HG03354 (cell line): Measurements from ENCODE around the gene KRTAP4-16.
"Not testable (repeated sequence)": the region's sequence is repeated elsewhere in the genome, so short reads cannot be mapped to it uniquely, and the experiment has no call there.

Experiments
- ATAC-seq: cut with Tn5 transposase; IDR thresholded peaks from one replicate; pipeline ENCODE4 v1.9.1; 2021; ENCODE audit warnings: mild to moderate bottlenecking; ENCODE audit not compliant: unreplicated experiment, poor library complexity, severe bottlenecking

Gene KRTAP4-16

DNA sequence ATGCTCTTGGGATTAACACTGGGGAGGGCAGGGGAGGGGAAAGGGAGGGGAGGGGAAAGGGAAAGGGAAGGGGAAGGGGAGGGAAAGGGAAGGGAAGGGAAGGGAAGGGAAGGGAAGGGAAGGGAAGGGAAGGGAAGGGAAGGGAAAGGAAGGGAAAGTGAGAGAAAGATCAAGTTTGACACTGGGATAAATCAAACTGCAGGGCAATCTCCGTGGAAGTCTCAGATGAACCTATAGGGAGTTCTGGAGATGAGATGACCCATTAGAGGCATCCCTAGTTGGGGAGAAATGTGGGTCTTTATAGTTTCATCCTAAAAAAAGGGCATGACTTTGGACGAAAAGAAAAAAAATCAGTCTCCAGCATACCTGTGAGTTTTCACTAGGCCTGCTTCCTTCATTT, 19.7 kb upstream of the KRTAP4-16 start:
- ATAC-seq = no peak

DNA sequence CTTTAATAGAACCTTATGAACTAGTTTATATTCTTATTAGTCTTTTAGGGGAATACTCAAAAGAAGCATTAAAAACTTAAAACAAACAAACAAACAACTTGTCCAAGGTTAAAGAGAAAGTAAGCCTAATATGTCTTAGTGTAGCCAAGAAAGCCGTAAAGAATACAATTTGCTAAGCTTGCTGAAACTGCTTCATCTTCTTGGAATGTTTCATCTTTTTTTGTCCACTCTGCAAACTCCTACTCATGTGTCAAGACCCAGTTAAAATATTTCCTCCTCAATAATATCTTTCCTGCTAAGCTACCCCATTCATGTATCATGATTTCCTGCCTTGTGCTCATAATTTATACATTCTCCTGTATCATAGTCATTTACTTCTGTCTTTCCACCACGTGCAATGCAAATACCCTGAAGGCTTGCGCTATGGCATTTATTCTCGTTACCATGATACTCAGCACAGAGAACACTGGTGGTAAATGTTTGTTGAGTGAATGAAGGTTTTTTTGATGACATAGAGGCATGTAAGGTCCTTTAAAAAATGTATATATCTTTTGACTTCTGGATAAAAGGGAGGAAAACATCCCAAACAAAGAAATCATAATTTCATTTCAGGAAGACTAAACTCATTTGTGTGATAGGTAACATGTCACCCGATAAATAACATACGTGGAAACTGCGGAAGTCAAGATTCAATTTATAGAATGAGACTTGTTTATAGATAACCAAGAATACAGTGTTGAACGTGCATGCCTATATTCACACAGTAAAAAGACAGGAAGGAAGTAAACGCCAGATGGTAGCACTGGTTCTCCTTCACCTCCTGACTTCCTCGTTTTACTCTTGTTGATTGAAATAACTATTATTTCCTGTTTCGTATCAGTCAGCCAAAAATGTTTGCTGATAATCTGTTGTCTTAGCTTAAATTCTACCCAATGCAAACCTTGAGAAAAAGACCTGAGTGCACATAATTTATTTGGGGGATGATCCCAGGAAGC, 18.0 kb upstream of the KRTAP4-16 start:
- ATAC-seq = not testable (repeated sequence)

DNA sequence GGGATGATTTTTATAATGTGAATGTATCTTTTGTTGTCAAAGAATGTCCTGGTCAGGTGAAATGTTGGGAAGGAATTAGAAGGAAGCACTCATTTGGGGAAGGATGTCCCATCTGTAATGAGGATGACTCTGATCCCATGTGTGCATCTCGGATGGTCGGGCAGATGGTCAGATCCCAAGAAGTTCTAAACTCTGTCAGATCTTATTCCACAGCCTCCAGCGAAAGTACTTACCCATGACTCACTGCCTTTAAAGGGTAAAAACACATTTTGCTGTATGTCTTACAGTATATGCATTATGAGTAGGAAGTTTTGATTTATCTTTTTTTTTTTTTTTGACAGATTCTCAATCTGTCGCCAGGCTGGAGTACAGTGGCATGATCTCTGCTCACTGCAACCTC, 16.7 kb upstream of the KRTAP4-16 start:
- ATAC-seq = no peak

DNA sequence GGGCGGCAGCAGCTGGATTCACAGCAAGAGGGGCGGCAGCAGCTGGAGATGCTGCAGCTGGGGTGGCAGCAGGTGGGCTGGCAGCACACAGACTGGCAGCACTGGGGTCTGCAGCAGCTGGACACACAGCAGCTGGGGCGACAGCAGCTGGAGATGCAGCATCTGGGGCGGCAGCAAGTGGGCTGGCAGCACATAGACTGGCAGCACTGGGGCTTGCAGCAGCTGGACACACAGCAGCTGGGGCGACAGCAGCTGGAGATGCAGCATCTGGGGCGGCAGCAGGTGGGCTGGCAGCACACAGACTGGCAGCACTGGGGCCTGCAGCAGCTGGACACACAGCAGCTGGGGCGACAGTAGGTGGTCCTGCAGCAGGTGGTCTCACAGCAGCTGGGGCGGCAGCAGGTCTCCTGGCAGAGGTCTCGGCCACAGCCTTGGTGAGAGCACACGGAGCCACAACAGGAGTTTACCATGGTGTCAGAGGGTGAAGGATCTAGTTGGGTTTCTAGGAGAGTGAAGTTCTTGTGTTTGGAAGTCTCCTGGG, 15.9 kb upstream of the KRTAP4-16 start, which contains the start of gene KRTAP4-11:
TSS of gene KRTAP4-11 (minus strand) at position 528 of the 541 bp plus-strand sequence. CDS start at position 470, 58 bp downstream.
- not testable (repeated sequence) for ATAC-seq

DNA sequence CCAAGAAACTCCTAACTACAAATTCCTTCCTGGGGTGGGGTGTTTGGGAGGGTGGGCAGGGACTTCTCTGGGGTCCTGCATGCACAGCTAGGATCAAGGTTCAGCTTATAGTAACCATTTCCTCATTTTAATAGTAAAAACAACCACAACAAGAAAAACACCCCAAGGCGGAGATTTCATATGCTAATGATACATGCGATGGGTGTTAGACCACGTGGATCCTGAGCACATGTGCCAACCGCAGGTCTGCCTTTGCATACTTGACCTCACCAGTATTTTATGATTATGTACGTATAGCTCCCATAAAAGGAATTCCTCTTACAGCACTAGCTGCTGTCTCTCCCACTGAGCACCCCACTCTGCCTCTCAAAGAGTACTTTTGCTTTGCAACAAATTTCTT, 14.3 kb upstream of the KRTAP4-16 start:
- no peak for ATAC-seq

DNA sequence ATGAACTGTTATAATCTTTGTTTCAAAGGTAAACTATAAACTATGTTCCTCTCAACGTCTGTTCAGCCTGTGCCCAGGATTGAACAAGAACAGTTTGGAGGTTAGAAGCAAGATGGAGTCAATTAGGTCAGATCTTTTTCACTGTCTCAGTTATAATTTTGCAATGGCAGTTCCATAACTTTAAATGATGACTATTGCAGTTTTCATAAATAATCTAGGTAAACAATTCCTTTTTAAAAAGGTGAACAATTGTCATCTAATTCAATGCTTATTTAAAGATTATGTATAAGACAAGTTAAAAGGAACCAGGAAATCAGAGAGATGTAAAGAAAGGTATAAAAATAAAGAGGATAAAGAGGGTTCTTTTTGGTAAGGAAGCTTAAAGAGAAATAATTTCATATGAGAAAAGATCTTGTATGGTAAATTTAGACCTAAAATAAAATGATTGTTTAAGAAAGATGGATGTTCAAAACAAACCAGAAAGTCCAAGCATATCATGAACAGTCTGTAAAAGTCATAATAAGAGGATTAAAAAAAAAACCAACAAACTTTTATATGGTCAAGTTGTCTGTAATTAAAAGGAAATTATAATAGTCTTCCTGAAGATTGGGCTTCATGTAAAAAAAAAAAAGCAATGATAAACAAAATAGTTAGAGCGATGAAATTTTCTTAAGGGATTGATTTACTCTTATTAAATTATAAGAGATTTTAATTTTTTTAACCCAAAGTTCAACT, 9.3 kb upstream of the KRTAP4-16 start:
- no peak for ATAC-seq

DNA sequence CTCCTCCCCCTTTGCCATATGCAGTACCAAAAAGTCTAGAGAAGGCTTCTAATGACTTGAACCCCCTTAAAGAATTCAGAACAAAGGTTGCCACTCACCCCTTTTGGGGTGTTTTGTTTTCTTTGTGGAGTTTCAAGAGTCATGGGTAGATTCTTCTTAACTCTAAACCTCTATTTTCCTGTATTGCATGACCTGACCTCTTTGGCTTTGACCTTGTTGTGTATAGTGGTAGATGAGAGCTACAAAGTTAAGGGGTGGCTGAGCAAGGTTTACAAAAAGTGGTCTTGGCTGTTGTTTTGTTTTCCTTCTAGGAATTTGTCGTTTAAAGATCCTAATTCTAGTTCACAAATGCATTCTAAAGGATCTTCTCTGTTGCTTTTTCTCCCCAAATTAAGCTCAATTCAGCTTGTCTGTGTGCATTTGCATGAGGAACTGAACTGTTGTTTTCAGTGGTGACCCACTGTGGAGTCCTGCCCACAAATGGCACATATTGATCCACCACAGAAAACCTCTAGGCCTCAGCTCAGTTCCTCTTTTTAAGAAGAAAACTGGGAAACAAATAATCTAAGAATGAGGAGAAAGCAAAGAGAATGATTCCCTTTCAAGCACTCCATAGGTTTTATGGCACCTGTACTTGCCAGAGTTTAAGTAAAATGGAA, 6.8 kb upstream of the KRTAP4-16 start:
- ATAC-seq = not testable (repeated sequence)

DNA sequence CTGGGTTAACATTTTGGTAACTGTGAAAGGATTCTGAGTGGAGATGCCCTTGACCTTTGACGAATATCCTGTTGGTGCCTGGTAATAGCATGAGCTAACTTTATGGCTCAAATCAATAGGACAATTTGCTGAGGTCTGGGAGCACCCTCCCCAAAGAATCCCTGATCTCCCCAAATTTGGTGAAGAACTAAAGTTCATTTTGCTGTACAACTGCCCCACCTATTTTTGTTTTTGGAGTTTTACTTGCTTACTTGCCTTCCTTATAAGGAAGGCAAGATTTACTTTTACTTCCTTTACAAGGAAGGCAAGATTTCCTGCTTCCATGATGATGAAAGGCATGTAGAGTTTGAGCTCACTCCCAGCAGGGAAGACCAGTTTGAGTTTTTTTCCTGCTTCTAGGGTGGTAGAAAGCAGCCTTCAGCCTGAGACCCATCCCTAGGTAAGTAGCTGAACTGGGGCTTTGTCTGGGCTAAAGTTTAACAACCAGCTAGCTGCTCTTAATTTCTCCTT, 6.0 kb upstream of the KRTAP4-16 start:
- ATAC-seq = no peak

DNA sequence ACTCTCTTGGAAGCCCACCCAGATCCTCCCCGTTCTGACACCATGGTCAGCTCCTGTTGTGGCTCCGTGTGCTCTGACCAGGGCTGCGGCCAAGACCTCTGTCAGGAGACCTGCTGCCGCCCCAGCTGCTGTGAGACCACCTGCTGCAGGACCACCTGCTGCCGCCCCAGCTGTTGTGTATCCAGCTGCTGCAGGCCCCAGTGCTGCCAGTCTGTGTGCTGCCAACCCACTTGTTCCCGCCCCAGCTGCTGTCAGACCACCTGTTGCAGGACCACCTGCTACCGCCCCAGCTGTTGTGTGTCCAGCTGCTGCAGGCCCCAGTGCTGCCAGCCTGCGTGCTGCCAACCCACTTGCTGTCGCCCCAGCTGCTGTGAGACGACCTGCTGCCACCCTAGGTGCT, 3.3 kb upstream of the KRTAP4-16 start, which contains the start of gene KRTAP4-9:
TSS of gene KRTAP4-9 (plus strand) at position 43 of the 400 bp plus-strand sequence. CDS start at position 43, 0 bp downstream.
- ATAC-seq = not testable (repeated sequence)

DNA sequence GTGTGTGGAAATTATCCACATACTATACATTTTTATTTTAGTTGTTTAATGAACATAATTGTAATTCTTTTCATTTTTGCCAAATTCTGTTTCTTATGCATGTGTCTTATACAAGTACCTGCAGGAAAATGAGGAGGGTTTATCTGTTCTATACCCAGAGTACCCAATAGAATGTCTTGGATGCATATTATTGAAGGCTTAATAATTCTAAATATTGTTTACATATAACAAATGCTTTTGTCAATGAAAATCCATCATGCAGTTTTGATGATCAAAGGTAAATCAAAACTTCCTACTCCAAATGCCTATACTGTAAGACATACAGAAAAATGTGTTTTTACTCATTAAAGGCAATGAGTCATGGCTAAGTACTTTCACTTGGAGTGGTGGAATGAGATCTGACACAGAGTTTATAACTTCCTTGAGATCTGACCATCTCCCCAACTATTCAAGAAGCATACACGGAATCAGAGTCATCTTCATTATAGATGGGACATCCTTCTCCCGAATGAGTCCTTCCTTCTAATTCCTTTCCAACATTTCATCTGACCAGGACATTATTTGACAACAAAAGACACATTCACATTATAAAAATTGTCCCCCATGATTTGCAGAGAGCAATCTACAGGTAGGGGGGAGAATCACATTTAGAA, 2.5 kb upstream of the KRTAP4-16 start:
- ATAC-seq = not testable (repeated sequence)

DNA sequence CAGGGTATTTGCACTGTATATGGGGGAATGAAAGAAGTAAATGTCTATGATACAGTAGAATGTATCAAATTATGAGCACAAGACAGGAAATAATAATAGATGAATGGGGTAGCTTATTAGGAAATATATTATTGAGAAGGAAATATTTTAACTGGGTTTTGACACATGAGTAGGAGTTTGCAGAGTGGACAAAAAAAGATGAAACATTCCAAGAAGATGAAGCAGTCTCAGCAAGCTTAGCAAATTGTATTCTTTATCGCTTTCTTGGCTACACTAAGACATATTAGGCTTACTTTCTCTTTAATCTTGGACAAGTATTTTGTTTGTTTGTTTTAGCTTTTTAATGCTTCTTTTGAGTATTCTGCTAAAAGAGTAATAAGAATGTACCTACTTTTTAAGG, 1.9 kb upstream of the KRTAP4-16 start:
- ATAC-seq = no peak

DNA sequence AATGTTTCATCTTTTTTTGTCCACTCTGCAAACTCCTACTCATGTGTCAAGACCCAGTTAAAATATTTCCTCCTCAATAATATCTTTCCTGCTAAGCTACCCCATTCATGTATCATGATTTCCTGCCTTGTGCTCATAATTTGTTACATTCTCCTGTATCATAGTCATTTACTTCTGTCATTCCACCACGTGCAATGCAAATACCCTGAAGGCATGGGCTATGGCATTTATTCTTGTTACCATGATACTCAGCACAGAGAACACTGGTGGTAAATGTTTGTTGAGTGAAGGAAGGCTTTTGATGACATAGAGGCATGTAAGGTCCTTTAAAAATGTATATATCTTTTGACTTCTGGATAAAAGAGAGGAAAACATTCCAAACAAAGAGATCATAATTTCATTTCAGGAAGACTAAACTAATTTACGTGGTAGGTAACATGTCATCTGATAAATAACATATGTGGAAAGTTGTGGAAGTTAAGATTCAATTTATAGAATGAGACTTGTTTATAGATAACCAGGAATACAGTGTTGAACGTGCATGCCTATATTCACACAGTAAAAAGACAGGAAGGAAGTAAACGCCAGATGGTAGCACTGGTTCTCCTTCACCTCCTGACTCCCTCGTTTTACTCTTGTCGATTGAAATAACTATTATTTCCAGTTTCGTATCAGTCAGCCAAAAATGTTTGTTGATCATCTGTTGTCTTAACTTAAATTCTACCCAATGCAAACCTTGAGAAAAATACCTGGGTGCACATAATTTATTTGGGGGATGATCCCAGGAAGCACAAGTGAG, 2.1 kb downstream of the KRTAP4-16 start:
- ATAC-seq = not testable (repeated sequence)

DNA sequence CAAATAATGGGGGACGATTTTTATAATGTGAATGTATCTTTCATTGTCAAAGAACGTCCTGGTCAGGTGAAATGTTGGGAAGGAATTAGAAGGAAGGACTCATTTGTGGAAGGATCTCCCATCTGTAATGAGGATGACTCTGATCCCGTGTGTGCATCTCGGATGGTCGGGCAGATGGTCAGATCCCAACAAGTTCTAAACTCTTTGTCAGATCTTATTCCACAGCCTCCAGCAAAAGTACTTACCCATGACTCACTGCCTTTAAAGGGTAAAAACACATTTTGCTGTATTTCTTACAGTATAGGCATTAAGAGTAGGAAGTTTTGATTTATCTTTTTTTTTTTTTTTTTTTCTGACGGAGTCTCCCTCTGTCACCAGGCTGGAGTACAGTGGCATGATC, 3.5 kb downstream of the KRTAP4-16 start:
- no peak for ATAC-seq

DNA sequence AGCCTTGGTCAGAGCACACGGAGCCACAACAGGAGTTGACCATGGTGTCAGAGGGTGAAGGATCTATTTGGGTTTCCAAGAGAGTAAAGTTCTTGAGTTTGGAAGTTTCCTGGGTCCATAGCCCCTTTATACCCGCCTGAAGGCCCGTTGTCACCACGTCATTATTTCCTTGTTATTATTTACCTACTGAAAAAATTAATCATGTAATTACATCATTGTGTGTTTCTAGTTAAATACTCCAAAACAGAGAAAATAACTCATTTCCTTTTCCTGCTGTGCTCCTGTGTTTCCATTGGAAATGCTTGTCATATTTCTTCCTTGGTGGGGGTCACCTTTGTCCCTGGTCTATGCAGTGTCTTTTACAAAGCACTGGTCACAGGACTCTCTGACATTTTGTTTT, 4.0 kb downstream of the KRTAP4-16 start, which contains the start of gene KRTAP4-8:
TSS of gene KRTAP4-8 (minus strand) at position 101 of the 400 bp plus-strand sequence. CDS start at position 43, 58 bp downstream.
- no peak for ATAC-seq

DNA sequence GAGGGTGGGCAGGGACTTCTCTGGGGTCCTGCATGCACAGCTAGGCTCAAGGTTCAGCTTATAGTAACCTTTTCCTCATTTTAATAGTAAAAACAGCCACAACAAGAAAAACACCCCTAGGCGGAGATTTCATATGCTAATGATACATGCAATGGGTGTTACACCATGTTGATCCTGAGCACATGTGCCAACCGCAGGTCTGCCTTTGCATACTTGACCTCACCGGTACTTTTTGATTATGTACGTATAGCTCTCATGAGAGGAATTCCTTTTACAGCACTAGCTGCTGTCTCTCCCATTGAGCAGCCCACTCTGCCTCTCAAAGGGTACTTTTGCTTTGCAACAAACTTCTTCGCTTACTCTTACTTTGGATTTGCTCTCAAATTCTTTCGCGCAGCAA, 6.0 kb downstream of the KRTAP4-16 start:
- no peak for ATAC-seq

DNA sequence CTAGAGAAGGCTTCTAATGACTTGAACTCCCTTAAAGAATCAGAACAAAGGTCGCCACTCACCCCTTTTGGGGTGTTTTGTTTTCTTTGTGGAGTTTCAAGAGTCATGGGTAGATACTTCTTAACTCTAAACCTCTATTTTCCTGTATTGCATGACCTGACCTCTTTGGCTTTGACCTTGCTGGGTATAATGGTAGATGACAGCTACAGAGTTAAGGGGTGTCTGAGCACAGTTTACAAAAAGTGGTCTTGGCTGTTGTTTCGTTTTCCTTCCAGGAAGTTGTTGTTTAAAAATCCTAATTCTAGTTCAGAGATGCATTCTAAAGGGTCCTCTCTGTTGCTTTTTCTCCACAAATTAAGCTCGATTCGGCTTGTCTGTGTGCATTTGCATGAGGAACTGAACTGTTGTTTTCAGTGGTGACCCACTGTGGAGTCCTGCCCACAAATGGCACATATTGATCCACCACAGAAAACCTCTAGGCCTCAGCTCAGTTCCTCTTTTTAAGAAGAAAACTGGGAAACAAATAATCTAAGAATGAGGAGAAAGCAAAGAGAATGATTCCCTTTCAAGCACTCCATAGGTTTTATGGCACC, 13.2 kb downstream of the KRTAP4-16 start:
- not testable (repeated sequence) for ATAC-seq

DNA sequence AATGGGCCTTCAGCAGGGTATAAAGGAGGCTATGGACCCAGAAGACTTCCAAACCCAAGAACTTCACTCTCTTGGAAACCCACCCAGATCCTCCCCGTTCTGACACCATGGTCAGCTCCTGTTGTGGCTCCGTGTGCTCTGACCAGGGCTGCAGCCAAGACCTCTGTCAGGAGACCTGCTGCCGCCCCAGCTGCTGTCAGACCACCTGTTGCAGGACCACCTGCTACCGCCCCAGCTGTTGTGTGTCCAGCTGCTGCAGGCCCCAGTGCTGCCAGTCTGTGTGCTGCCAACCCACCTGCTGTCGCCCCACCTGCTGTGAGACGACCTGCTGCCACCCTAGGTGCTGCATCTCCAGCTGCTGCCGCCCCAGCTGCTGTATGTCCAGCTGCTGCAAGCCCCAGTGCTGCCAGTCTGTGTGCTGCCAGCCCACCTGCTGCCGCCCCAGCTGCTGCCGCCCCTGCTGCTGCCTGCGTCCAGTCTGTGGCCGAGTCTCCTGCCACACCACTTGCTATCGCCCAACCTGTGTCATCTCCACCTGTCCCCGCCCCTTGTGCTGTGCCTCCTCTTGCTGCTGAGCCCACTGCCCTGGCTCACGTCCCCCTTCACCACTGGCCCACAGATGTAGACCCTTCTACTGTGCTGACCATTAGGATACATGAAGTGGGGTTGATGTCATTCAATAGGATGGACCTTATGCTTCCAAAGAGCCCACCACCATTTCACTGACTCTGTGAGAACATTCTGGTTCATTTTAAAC, 17.7 kb downstream of the KRTAP4-16 start, which contains the start of gene KRTAP4-7:
TSS of gene KRTAP4-7 (plus strand) at position 51 of the 757 bp plus-strand sequence. CDS start at position 108, 57 bp downstream.
- ATAC-seq = not testable (repeated sequence)
